Lower leg skin (tissue), 3 donors: ENCODE measurements around the gene PRDM2.

Experiments used
- CTCF ChIP-seq, 3 donors: fragments of 450-650 bp; IDR thresholded peaks; one replicate each; pipeline ENCODE4 v1.5.1; 2016; ENCODE audit warnings: antibody characterized with exemption in 3 of 3, mild to moderate bottlenecking in 3 of 3, moderate library complexity in 2 of 3
- POLR2A ChIP-seq, 2 donors: fragments of 450-650 bp; IDR thresholded peaks; one replicate each; pipeline ENCODE4 v1.6.1; 2016 to 2017; ENCODE audit warnings: antibody characterized with exemption in 2 of 2, mild to moderate bottlenecking in 1 of 2, moderate library complexity in 1 of 2

- no peak for TF ChIP-seq CTCF (IDR thresholded peaks at IDR 0.05)
- TF ChIP-seq POLR2A (IDR thresholded peaks at IDR 0.05): no peak
Observed at GRCh38 chr1:13786541-13786940, 86.6 kb downstream of the PRDM2 start.
